NK-92 (cell line): Measurements from ENCODE around the gene RAN.
A peak's percentile ranks its signal among the peaks of the same experiment; 100 is the strongest.
"Not testable (repeated sequence)": the region's sequence is repeated elsewhere in the genome, so short reads cannot be mapped to it uniquely, and the experiment has no call there.

ENCODE experiments used
- DNase-seq: peaks from one replicate; lab custom pipeline; 2025; ENCODE audit not compliant: unreplicated experiment; lab: John Stamatoyannopoulos, UW

RAN gene

GRCh38 chr12:130871286-130872178 is at the start of gene RAN:
TSS of gene RAN (plus strand) at chr12:130872066. CDS start at chr12:130872594, 528 bp downstream.
- peak; percentile 15 for DNase-seq

DNA sequence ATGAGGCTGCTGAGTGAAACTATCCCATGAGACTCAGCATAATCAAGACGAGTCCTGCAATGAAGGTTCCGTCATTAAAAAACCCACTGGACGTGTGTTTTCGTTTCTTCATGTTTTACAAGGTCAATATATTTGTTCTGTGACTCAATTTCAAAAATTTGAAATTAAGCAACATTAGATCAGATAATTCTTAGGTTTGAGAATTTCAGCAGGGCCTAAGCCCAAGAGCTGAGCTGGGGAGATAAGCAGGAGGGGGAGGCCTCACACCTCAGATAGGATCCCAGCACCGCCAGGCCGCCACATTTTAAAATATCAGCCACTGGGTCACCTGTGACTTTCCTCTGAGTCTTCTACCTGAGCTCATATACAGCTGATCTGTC is 46.1 kb upstream of the RAN start:
- no peak for DNase-seq

GRCh38 chr12:130826151-130826801 is 45.6 kb upstream of the RAN start:
- no peak for DNase-seq

- DNase-seq: no peak
Observed at GRCh38 chr12:130827432-130827831, 44.4 kb upstream of the RAN start.

- DNase-seq: no peak
Observed at GRCh38 chr12:130828895-130829294, 43.0 kb upstream of the RAN start.

DNA sequence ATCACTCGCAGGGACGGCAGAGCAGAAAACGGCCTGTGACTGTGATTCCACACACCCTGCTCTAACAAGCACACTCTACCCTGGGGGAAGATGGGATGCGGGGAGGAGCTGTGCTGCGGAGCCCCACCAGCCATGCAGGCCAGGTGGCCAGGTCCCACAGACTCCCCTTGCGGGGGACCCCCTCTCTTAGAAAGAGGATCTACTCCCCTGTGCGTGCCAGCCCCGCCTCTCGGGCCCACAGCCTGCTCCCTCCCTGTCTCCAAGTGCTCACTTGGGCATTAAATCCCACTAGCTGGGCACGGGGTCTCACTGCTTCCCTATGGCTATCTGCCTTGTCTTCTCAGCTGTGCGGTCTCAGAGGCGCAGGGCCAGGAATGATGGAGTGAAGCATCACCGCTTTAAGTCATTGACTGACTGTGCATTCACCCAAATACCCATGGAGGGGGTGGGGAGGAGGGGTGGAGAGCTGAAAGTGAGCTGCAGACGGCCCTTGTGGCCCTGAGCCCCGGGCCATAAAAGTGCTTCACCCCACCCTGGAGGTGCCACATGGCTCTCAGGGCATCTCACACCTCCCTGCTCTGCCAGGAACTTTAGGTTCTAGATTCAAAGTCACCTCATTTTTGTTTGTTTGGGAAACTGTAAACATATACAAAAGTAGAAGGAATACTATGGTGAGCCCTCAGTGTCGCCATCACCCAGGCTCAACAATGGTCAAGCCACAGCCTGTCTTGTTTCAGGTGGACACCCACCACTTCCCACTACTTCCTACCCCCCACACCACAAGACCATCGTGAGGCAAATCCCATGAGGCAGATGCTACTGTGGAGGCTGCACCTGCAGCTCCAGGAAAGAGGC is 42.2 kb upstream of the RAN start:
- DNase-seq: no peak

GRCh38 chr12:130830246-130830551 is 41.7 kb upstream of the RAN start:
- DNase-seq: no peak

DNA sequence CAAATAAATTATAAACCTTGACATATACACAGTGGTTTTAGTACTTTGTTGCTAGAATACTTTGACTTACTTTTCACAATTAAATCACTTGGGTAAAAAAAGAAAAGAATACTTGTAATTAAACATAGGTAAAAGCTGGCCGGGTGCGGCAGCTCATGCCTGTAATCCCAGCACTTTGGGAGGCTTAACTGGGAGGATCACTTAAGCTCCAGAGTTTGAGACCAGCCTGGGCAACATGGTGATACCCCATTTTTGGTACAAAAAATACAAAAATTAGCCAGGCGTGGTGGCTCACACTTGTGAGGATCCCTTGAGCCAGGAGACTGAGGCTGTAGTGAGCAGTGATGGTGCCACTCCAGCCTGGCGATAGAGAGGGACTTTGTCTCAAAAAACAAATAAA is 40.6 kb upstream of the RAN start:
- no peak for DNase-seq

GRCh38 chr12:130831876-130832405 is 39.9 kb upstream of the RAN start:
- no peak for DNase-seq

DNA sequence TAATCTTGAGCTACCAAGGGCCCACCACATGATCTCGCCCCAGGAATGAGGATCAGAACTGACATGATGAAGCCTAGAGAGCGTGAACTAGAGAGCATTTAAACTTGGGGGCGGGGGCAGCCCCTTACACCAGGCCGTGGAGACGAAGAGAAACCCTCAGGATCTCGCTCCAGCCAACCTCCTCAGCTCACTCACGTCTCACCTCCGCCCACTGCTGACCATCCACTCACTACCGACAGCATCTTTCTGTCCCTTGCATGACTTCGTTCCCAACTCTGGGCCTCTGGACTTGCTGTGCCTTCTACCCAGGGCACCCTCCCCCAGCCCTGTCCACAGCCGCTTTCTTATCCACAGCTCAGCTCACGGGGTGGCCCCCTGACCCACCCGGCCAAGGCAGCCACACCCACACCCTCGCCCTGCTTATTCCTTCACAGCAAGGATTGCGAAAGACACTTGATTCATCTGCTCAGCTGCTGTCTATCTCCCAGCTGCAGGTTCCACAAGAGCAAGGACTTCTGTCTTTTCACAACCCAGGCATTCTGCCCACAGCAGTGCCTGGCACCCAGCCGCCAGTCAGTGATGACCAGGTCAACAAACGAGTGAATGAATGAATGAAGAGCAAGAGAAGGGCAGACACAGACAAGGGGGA is 39.2 kb upstream of the RAN start:
- DNase-seq: no peak

DNA sequence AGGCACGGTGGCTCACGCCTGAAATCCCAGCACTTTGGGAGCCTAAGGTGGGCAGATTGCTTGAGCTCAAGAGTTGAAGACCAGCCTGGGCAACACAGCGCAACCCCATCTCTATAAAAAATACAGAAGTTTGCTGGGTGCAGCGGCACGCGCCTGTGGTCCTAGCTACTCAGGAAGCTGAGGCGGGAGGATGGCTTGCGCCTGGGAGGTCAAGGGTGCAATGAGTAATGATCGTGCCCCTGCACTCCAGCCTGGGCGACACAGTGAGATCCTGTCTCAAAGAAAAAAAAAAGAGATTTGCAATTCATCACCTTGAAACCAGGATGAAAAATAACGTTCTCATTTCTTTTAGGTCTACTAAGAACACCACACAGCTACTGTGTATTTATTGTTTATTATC is 36.9 kb upstream of the RAN start:
- DNase-seq: no peak

DNA sequence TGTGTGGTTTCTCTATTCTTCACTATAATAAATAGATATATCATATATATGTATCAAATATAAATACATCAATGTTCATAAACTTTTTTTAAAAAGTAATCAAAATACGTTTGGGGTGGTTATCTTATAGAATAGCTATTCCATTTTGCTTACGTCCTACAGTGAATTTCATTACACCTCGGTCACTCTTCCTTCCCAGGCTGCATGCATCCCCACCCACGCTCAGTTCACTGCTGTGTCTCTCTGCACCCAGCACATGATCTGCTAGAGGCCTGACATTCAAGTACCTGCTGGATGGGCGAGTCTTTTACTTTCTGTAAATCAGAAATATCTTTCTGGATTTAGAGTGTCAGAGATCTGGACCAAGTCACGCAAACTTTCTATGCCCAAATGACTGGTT is 36.4 kb upstream of the RAN start:
- DNase-seq: no peak

DNA sequence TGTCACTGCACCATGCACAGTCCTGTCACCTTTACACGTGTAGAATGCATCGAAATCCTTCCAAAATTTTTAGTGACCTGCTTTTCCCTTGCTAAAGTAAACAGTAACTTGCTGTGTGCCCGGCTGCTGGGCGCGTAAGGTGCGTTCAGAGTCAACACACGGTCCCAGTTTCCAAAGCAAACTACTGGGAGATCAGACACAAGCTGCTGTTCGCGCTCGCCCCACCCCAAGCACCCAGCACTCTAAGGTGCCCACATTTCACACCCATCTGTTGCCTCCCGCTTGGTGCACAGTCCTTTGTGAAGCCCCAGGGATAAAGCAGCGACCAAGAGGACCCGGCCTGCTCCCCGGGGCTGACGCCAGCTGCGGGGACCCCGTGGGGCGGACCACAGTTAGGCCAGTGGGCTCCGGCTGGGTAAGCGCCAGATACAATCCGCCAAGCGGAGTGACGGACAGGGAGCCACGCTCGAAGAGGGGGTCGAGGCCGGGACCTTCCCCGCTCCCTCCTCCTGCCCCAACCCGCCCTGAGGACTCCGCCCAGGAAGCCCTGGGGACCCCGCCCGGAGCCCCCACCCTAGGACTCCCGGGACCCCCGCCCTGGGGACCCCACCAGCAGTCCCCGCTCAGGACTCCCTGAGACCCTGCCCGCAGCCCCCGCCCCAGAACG is 33.4 kb upstream of the RAN start:
- no peak for DNase-seq

DNA sequence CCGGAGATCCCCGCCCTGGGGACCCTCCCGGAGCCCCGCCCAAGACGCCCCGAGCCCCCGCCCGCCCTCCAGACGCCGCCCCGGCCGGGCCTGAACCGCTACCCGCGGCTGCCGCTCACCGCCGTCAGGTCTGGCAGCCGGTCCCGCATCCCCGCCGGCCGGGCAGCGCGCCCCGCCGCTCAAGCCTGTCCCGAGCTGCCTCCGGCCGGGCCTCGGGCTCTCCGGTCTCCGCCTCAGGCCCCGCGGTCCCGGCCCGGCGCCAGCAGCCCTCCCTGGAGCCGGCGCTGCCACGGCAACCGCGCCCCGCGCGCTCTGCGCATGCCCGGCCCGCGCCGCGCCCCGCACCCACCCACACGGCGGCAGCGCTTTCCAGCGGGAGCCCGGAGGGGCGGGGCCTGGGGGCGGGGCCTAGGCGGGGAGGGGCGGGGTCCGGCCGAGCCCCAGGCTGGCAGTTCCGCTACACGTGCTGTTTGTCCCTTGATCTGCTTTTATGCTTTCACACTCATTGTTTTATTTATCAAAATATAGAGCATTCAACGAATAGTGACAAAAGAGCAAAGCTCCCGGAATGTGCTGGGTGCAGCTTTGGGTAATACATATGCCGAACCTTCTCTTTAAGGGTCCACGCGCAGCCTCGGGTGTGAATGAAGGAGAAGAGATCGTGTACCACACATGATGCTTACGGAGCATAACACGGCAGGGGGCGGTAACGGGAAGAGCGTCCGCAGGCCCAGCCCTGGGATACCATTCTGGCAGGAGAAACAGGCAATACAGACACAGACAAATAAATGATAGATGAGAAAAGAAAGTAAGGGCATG is 32.7 kb upstream of the RAN start, which contains the start of gene STX2:
TSS of gene STX2 (minus strand) at position 300 of the 819 bp plus-strand sequence. CDS start at position 149, 151 bp downstream.
- DNase-seq: no peak

GRCh38 chr12:130839770-130840404 is 32.0 kb upstream of the RAN start:
- DNase-seq: no peak

DNA sequence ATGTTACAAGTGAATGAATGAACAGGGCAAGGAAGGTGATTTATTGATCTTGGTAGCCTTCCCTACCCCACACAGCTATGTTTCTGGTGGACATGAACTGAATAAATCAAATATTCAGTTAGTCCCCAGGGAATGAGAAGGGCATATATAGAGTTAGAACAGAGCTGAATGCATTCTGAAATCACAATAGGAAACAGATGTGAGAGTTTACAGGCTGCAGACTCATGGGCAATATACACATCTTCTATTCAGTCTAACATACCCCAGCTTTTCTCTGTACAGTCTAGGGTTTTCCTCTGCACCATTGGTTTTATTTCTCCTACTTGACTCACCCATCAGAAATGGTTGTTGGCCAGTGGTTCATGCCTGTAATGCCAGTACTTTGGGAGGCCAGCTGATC is 25.5 kb upstream of the RAN start:
- DNase-seq: no peak

DNA sequence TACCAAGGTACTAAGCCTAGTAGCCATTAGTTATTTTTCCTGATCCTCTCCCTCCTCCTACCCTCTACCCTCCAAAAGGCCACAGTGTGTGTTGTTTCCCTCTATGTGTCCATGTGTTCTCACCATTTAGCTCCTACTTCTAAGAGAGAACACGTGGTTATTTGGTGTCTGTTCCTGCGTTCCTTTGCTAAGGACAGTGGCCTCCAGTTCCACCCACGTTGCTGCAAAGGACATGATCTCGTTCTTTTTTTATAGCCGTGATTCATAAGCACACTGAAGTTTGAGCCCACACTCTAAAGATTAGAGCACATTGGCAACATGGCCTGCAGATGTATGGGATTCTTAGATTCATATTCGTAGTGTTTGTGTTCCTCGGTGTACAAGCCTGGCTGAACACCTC is 24.8 kb upstream of the RAN start:
- no peak for DNase-seq

DNA sequence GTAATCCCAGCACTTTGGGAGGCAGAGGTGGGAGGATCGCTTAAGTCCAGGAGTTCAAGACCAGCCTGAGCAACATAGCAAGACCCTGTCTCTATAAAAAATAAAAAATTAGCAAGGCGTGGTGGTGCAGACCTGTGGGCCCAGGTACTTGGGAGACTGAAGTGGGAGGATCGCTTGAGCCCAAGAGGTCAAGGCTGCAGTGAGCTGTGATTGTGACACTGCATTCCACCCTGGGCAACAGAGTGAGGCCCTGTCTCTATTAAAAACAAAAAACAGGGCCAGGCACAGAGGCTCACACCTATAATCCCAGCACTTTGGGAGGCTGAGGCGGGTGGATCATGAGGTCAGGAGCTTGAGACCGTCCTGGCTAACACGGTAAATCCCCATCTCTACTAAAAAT is 23.8 kb upstream of the RAN start:
- DNase-seq: not testable (repeated sequence)

DNA sequence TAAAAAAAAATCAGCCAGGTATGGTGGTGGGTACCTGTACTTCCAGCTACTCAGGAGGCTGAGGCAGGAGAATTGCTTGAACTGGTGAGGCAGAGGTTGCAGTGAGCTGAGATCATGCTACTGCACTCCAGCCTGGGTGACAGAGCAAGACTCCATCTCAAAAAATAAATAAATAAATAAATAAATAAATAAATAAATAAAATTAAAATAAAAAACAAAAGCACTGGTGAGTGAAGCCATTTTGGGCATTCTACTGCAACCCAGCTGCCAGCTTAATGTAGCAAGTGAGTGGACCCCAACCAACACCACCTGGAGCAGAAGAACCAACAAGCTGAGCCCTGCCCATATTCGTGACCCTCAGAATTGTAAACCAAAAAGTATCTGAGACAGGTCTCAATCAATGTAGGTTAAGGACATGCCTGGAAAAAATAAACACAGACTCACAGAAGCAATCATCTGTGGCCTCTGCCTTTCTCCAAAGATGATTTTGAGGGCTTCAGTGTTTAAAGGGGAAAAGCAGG is 23.0 kb upstream of the RAN start:
- DNase-seq: not testable (repeated sequence)
